WTC11 (cell line): ENCODE data around the gene PSMD3. TPM values are rescaled to one million over a fixed set of nuclear protein-coding genes. Genes with fewer than 3 reads are reported as not detected.

Source experiments
- ATAC-seq: fragments of 200-7000 bp; cut with Tn5 transposase; 2 replicates; pipeline ENCODE4 v1.10.0; 2021; ENCODE audit warnings: mild to moderate bottlenecking, moderate library complexity
- CTCF ChIA-PET: fragments of 300-600 bp; sonication (Branson Sonifier 250); formaldehyde crosslinking; loops from one replicate; lab custom pipeline; 2021; ENCODE audit warnings: antibody characterized with exemption; lab: Charles Lee
- POLR2A ChIA-PET: fragments of 350-600 bp; sonication (Branson Sonifier 250); formaldehyde crosslinking; loops from one replicate; lab custom pipeline; 2021; ENCODE audit warnings: antibody characterized with exemption; lab: Charles Lee
- DNase-seq: peaks from one replicate; pipeline ENCODE4 v3.0.0; 2021; ENCODE audit warnings: low spot score
- H3K27ac Mint-ChIP-seq: 2 replicates; pipeline ENCODE4 v1.8.0; 2021; ENCODE audit warnings: mixed read lengths
- H3K27me3 Mint-ChIP-seq: 2 replicates; pipeline ENCODE4 v1.8.0; 2021; ENCODE audit warnings: low read depth, mild to moderate bottlenecking, moderate library complexity, mixed read lengths
- H3K36me3 Mint-ChIP-seq: 2 replicates; pipeline ENCODE4 v1.8.0; 2021; ENCODE audit warnings: mixed read lengths
- H3K4me1 Mint-ChIP-seq: 2 replicates; pipeline ENCODE4 v1.8.0; 2022; ENCODE audit warnings: mixed read lengths
- H3K4me3 Mint-ChIP-seq: 2 replicates; pipeline ENCODE4 v1.8.0; 2021; ENCODE audit warnings: mild to moderate bottlenecking, moderate library complexity, mixed read lengths
- H3K9me3 Mint-ChIP-seq: 2 replicates; pipeline ENCODE4 v1.8.0; 2021; ENCODE audit warnings: mixed read lengths
- ATF1 ChIP-seq: sonication (generic); formaldehyde crosslinking; IDR thresholded peaks from 2 replicates; pipeline ENCODE4 v1.8.1; 2023; ENCODE audit warnings: mild to moderate bottlenecking, moderate library complexity, missing genetic modification reagents
- CREB1 ChIP-seq: sonication (generic); formaldehyde crosslinking; IDR thresholded peaks from 2 replicates; pipeline ENCODE4 v1.8.0; 2023; ENCODE audit warnings: mild to moderate bottlenecking, missing genetic modification reagents
- EMX1 ChIP-seq: fragments of 250-450 bp; sonication (Bioruptor Pico); IDR thresholded peaks from 2 replicates; pipeline ENCODE4 v1.8.0; 2021; ENCODE audit warnings: mild to moderate bottlenecking
- ETV6 ChIP-seq: sonication (generic); formaldehyde crosslinking; IDR thresholded peaks from 2 replicates; pipeline ENCODE4 v1.8.1; 2022; ENCODE audit warnings: mild to moderate bottlenecking, missing genetic modification reagents
- FOXP1 ChIP-seq: sonication (generic); formaldehyde crosslinking; IDR thresholded peaks from 2 replicates; pipeline ENCODE4 v1.8.0; 2022; ENCODE audit warnings: missing genetic modification reagents, mild to moderate bottlenecking, moderate library complexity, borderline replicate concordance
- GABPB1 ChIP-seq: sonication (generic); formaldehyde crosslinking; IDR thresholded peaks from 2 replicates; pipeline ENCODE4 v1.8.1; 2023; ENCODE audit warnings: mild to moderate bottlenecking, missing genetic modification reagents
- JAZF1 ChIP-seq: fragments of 250-450 bp; sonication (Bioruptor Pico); IDR thresholded peaks from 2 replicates; pipeline ENCODE4 v1.9.0; 2021; ENCODE audit warnings: moderate library complexity, mild to moderate bottlenecking, inconsistent platforms
- NFATC4 ChIP-seq: fragments of 250-450 bp; sonication (Bioruptor Pico); IDR thresholded peaks from 2 replicates; pipeline ENCODE4 v1.9.0; 2021; ENCODE audit warnings: mild to moderate bottlenecking
- RELA ChIP-seq: sonication (generic); formaldehyde crosslinking; IDR thresholded peaks from 2 replicates; pipeline ENCODE4 v1.8.1; 2022; ENCODE audit warnings: missing genetic modification reagents, mild to moderate bottlenecking, borderline replicate concordance
- SMAD4 ChIP-seq: sonication (generic); formaldehyde crosslinking; IDR thresholded peaks from 2 replicates; pipeline ENCODE4 v1.8.0; 2022; ENCODE audit warnings: mild to moderate bottlenecking, missing genetic modification reagents
- TEAD1 ChIP-seq: sonication (generic); formaldehyde crosslinking; IDR thresholded peaks from 2 replicates; pipeline ENCODE4 v1.8.0; 2022; ENCODE audit warnings: mild to moderate bottlenecking, missing genetic modification reagents
- ZNF121 ChIP-seq: sonication (generic); formaldehyde crosslinking; IDR thresholded peaks from 2 replicates; pipeline ENCODE4 v1.8.0; 2023; ENCODE audit warnings: missing genetic modification reagents
- ZNF219 ChIP-seq: sonication (generic); formaldehyde crosslinking; IDR thresholded peaks from 2 replicates; pipeline ENCODE4 v1.8.0; 2023; ENCODE audit warnings: missing genetic modification reagents, mild to moderate bottlenecking, borderline replicate concordance
- total RNA-seq: library from RNA; stranded (reverse); gene quantifications from 3 replicates; pipeline ENCODE4 v1.2.3, GENCODE V29; 2021
- TF ChIP-seq, protein P1 (sequence below): fragments of 250-450 bp; sonication (Bioruptor Pico); IDR thresholded peaks from 2 replicates; pipeline ENCODE4 v1.9.0; 2021; ENCODE audit warnings: mild to moderate bottlenecking, borderline replicate concordance
- TF ChIP-seq, protein P2 (sequence below): sonication (generic); formaldehyde crosslinking; IDR thresholded peaks from 2 replicates; pipeline ENCODE4 v1.8.1; 2022; ENCODE audit warnings: mild to moderate bottlenecking, missing genetic modification reagents, moderate library complexity, borderline replicate concordance
- TF ChIP-seq, protein P3 (sequence below): sonication (generic); formaldehyde crosslinking; IDR thresholded peaks from 2 replicates; pipeline ENCODE4 v1.8.1; 2022; ENCODE audit warnings: missing genetic modification reagents, borderline replicate concordance
- TF ChIP-seq, protein P4 (sequence below): sonication (generic); formaldehyde crosslinking; IDR thresholded peaks from 2 replicates; pipeline ENCODE4 v1.8.1; 2022; ENCODE audit warnings: mild to moderate bottlenecking, moderate library complexity, missing genetic modification reagents
- TF ChIP-seq, protein P5 (sequence below): sonication (generic); formaldehyde crosslinking; IDR thresholded peaks from 2 replicates; pipeline ENCODE4 v1.8.1; 2023; ENCODE audit warnings: mild to moderate bottlenecking, missing genetic modification reagents
- TF ChIP-seq, protein P6 (sequence below): fragments of 250-450 bp; sonication (Bioruptor Pico); conservative IDR thresholded peaks from 2 replicates; pipeline ENCODE4 v1.9.0; 2021; ENCODE audit warnings: mild to moderate bottlenecking

Gene PSMD3
- total RNA-seq, 1 experiment from 2014 or later, result 190 TPM

DNA sequence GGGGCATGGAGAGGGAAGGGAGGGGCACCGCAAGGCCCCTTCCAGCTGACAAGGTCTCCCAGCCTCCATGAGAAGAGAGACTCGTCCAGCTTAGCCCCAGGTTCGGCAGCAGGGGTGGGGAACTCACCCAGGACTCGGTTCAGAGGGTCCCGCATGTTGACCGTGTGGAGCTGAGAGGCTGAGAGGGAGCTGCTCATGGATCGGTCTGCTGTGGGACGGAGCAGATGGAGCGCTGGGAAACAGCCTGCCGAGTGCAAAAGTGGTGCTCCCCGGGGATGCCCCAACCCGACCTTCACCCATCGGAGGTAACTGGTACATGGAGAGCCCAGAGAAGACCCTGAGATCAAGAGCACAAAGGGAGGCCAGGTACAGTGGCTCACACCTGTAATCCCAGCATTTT, 39.5 kb downstream of the PSMD3 start (continued):
- TF ChIP-seq, protein P1, sequence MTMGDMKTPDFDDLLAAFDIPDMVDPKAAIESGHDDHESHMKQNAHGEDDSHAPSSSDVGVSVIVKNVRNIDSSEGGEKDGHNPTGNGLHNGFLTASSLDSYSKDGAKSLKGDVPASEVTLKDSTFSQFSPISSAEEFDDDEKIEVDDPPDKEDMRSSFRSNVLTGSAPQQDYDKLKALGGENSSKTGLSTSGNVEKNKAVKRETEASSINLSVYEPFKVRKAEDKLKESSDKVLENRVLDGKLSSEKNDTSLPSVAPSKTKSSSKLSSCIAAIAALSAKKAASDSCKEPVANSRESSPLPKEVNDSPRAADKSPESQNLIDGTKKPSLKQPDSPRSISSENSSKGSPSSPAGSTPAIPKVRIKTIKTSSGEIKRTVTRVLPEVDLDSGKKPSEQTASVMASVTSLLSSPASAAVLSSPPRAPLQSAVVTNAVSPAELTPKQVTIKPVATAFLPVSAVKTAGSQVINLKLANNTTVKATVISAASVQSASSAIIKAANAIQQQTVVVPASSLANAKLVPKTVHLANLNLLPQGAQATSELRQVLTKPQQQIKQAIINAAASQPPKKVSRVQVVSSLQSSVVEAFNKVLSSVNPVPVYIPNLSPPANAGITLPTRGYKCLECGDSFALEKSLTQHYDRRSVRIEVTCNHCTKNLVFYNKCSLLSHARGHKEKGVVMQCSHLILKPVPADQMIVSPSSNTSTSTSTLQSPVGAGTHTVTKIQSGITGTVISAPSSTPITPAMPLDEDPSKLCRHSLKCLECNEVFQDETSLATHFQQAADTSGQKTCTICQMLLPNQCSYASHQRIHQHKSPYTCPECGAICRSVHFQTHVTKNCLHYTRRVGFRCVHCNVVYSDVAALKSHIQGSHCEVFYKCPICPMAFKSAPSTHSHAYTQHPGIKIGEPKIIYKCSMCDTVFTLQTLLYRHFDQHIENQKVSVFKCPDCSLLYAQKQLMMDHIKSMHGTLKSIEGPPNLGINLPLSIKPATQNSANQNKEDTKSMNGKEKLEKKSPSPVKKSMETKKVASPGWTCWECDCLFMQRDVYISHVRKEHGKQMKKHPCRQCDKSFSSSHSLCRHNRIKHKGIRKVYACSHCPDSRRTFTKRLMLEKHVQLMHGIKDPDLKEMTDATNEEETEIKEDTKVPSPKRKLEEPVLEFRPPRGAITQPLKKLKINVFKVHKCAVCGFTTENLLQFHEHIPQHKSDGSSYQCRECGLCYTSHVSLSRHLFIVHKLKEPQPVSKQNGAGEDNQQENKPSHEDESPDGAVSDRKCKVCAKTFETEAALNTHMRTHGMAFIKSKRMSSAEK (CRISPR knock-in tag), result no peak
- TF ChIP-seq JAZF1 (CRISPR knock-in tag), result no peak
- no peak for TF ChIP-seq FOXP1 (CRISPR knock-in tag)
- no peak for TF ChIP-seq RELA

DNA sequence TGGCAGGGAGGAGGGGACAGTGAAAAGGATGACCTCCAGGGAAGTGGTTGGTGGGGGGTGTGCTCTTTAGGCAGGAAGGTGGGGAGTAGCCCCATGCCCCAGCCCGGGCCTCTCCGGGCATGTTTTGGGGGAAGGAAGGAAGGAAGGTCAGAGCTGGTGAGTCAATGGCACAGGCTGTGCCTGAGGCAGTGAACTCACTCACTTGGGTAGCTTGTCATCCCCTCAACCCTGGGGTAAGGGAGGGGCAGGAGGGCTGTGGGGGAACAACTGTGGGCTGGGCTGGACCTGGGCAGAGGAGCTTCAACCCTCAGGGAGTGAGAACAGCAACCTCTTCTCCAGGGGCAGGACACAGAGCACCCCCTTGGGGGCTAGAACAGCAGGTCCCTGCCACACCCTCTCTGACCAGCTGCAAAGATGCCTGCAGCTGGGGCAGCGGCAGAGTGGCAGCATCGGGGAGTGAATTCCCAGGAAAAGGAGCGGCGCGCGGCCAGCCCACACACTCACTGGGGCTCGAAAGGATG, 40.9 kb downstream of the PSMD3 start:
- no peak overlapping the region for H3K4me3 Mint-ChIP-seq
- H3K36me3 Mint-ChIP-seq, result peaks cover 29% of the 10 kb centered on the region
- no peak for ATAC-seq
- TF ChIP-seq ZNF219 (CRISPR knock-in tag) (no peak), SMAD4 (CRISPR knock-in tag) (no peak), TEAD1 (CRISPR knock-in tag) (no peak), ETV6 (CRISPR knock-in tag) (no peak), CREB1 (CRISPR knock-in tag) (no peak), EMX1 (no peak), NFATC4 (no peak), GABPB1 (CRISPR knock-in tag) (no peak), ATF1 (no peak), ZNF121 (CRISPR knock-in tag) (no peak)
- TF ChIP-seq, protein P2, sequence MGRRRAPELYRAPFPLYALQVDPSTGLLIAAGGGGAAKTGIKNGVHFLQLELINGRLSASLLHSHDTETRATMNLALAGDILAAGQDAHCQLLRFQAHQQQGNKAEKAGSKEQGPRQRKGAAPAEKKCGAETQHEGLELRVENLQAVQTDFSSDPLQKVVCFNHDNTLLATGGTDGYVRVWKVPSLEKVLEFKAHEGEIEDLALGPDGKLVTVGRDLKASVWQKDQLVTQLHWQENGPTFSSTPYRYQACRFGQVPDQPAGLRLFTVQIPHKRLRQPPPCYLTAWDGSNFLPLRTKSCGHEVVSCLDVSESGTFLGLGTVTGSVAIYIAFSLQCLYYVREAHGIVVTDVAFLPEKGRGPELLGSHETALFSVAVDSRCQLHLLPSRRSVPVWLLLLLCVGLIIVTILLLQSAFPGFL (CRISPR knock-in tag), result no peak
- TF ChIP-seq, protein P3, sequence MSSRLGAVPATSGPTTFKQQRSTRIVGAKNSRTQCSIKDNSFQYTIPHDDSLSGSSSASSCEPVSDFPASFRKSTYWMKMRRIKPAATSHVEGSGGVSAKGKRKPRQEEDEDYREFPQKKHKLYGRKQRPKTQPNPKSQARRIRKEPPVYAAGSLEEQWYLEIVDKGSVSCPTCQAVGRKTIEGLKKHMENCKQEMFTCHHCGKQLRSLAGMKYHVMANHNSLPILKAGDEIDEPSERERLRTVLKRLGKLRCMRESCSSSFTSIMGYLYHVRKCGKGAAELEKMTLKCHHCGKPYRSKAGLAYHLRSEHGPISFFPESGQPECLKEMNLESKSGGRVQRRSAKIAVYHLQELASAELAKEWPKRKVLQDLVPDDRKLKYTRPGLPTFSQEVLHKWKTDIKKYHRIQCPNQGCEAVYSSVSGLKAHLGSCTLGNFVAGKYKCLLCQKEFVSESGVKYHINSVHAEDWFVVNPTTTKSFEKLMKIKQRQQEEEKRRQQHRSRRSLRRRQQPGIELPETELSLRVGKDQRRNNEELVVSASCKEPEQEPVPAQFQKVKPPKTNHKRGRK (CRISPR knock-in tag), result no peak
- TF ChIP-seq, protein P4, sequence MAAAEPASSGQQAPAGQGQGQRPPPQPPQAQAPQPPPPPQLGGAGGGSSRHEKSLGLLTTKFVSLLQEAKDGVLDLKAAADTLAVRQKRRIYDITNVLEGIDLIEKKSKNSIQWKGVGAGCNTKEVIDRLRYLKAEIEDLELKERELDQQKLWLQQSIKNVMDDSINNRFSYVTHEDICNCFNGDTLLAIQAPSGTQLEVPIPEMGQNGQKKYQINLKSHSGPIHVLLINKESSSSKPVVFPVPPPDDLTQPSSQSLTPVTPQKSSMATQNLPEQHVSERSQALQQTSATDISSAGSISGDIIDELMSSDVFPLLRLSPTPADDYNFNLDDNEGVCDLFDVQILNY (CRISPR knock-in tag), result no peak
- TF ChIP-seq, protein P5, sequence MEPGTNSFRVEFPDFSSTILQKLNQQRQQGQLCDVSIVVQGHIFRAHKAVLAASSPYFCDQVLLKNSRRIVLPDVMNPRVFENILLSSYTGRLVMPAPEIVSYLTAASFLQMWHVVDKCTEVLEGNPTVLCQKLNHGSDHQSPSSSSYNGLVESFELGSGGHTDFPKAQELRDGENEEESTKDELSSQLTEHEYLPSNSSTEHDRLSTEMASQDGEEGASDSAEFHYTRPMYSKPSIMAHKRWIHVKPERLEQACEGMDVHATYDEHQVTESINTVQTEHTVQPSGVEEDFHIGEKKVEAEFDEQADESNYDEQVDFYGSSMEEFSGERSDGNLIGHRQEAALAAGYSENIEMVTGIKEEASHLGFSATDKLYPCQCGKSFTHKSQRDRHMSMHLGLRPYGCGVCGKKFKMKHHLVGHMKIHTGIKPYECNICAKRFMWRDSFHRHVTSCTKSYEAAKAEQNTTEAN (CRISPR knock-in tag), result no peak
- TF ChIP-seq, protein P6, sequence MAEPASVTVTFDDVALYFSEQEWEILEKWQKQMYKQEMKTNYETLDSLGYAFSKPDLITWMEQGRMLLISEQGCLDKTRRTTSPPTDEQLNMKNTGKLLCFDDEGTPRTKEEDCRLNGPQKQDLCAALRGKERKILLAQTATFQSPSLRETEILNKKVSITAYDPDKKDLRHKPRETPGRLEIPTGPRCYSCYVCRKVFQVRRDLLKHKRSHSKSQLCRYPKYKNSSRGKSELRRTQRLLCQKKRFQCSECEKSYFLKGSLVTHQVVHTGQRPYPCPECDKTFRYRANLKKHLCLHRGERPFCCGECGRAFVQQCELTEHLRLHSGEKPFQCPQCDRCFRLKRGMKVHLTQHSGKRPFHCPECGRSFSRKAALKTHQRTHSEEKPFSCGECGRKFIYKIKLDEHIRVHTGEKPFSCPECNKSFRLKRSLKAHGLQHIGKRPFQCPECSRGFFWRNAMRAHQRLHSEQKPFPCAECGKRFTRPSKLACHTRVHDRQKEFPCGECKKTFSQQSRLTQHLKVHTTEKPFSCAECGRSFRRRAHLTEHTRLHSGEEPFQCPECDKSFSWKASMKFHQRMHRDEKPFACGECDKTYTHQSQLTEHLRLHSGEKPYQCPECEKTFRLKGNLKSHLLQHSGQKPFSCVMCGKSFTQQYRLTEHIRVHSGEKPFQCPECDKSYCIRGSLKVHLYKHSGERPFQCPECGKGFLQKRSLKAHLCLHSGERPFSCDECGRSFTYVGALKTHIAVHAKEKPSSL, result no peak
- CTCF ChIA-PET, result interaction anchor here (0.5 to 2.0 kb wide), 8 partner anchors 9 to 181 kb away, joined by 3 to 11 read pairs (median 4); no protein-coding TSS in a partner anchor
- H3K27ac Mint-ChIP-seq, result peak overlapping the region; percentile 53; the same call in 1 of the 2 replicates
- POLR2A ChIA-PET, result interaction anchor here (1.0 kb wide), 1 partner anchor 106 kb away, joined by 4 read pairs; no protein-coding TSS in a partner anchor
- no peaks in the 10 kb centered on the region for H3K9me3 Mint-ChIP-seq
- H3K27me3 Mint-ChIP-seq, result no peaks in the 10 kb centered on the region
- DNase-seq, result no peak
- H3K4me1 Mint-ChIP-seq, result peaks cover 24% of the 10 kb centered on the region
